Endodermal cell (in vitro differentiated cells): ENCODE results near the gene QPRT. TPM values are rescaled to one million over a fixed set of nuclear protein-coding genes. Genes with fewer than 3 reads are reported as not detected.

ENCODE experiments used
- total RNA-seq, 2 donors: library from RNA; stranded (reverse); fragmentation: NEBNext Ultra II Directional in 1 of 2; extraction: Animal tissue kit (Norgen Biotek cat#: 25700) in 1 of 2; gene quantifications; 2 replicates in 1 of 2; 3 replicates in 1 of 2; pipeline ENCODE4 v1.2.1, GENCODE V29; 2021

The QPRT gene
- total RNA-seq, 2 donors from 2014 or later = 92.3 to 109 TPM

Other genes starting within 250 kb of the QPRT start
- 10 to 100 TPM in 1 of 2 donors, 1 to 10 TPM in 1; 9.5 to 11.0 TPM for gene BOLA2, start 224.8 kb upstream of the QPRT start, total RNA-seq
- 10 to 100 TPM; 55.2 to 55.5 TPM for gene SLX1B, start 224.6 kb upstream of the QPRT start, total RNA-seq
- 1 to 10 TPM; 2.1 to 4.0 TPM for gene SULT1A4, start 219.3 kb upstream of the QPRT start, total RNA-seq
- 10 to 100 TPM; 82.1 to 94.7 TPM for gene NPIPB12, start 172.8 kb upstream of the QPRT start, total RNA-seq
- gene SPN, start 15.9 kb upstream of the QPRT start, total RNA-seq = under 1 TPM in 1 of 2 donors, not detected in 1; 0.86 TPM
- not detected for gene C16orf54, start 66.8 kb downstream of the QPRT start, total RNA-seq
- not detected for gene ZG16, start 99.1 kb downstream of the QPRT start, total RNA-seq
- gene KIF22, start 111.6 kb downstream of the QPRT start, total RNA-seq = 100 to 1,000 TPM in 1 of 2 donors, 10 to 100 TPM in 1; 94.7 to 130 TPM
- gene MAZ, start 127.3 kb downstream of the QPRT start, total RNA-seq = 100 to 1,000 TPM; 320 to 325 TPM
- 10 to 100 TPM in 1 of 2 donors, 1 to 10 TPM in 1; 8.2 to 15.7 TPM for gene PRRT2, start 133.0 kb downstream of the QPRT start, total RNA-seq
- gene PAGR1, start 137.0 kb downstream of the QPRT start, total RNA-seq = 10 to 100 TPM; 43.0 to 65.7 TPM
- gene MVP, start 141.3 kb downstream of the QPRT start, total RNA-seq = 1 to 10 TPM; 3.0 to 8.0 TPM
- gene CDIPT, start 184.0 kb downstream of the QPRT start, total RNA-seq = 10 to 100 TPM; 63.4 to 68.4 TPM
- gene SEZ6L2, start 220.4 kb downstream of the QPRT start, total RNA-seq = 10 to 100 TPM; 44.0 to 52.1 TPM
- gene ASPHD1, start 221.3 kb downstream of the QPRT start, total RNA-seq = 1 to 10 TPM; 6.1 to 8.7 TPM
- gene KCTD13, start 247.0 kb downstream of the QPRT start, total RNA-seq = 10 to 100 TPM; 21.5 to 27.5 TPM